Ishikawa (cell line): Measurements from ENCODE around the gene GALNT7.

ENCODE experiments used
- CEBPB ChIP-seq: IDR thresholded peaks from 2 replicates; pipeline ENCODE4 v1.6.1; 2012
- CREB1 ChIP-seq: IDR thresholded peaks from 2 replicates; pipeline ENCODE4 v1.6.1; 2012; ENCODE audit warnings: low read depth
- EGR1 ChIP-seq: IDR thresholded peaks from 2 replicates; pipeline ENCODE4 v1.6.1; 2012
- EP300 ChIP-seq: IDR thresholded peaks from 2 replicates; pipeline ENCODE4 v1.6.1; 2012; ENCODE audit warnings: borderline replicate concordance
- FOXM1 ChIP-seq: IDR thresholded peaks from 2 replicates; pipeline ENCODE4 v1.6.1; 2012; ENCODE audit warnings: low read depth, borderline replicate concordance
- MAX ChIP-seq: IDR thresholded peaks from 2 replicates; pipeline ENCODE4 v1.6.1; 2012
- NFIC ChIP-seq: IDR thresholded peaks from 2 replicates; pipeline ENCODE4 v1.6.1; 2012
- RAD21 ChIP-seq: IDR thresholded peaks from 2 replicates; pipeline ENCODE4 v1.6.1; 2012; ENCODE audit warnings: low read depth
- REST ChIP-seq: IDR thresholded peaks from 2 replicates; pipeline ENCODE4 v1.6.1; 2012; ENCODE audit warnings: low read depth, mild to moderate bottlenecking
- TAF1 ChIP-seq: IDR thresholded peaks from 2 replicates; pipeline ENCODE4 v1.6.1; 2012; ENCODE audit warnings: low read depth, mild to moderate bottlenecking
- TCF12 ChIP-seq: IDR thresholded peaks from 2 replicates; pipeline ENCODE4 v1.6.1; 2012; ENCODE audit warnings: low read depth
- TEAD4 ChIP-seq: IDR thresholded peaks from 2 replicates; pipeline ENCODE4 v1.6.1; 2012
- USF1 ChIP-seq: IDR thresholded peaks from 2 replicates; pipeline ENCODE4 v1.6.1; 2012
- YY1 ChIP-seq: IDR thresholded peaks from 2 replicates; pipeline ENCODE4 v1.6.1; 2012; ENCODE audit warnings: low read depth
- ZBTB7A ChIP-seq: IDR thresholded peaks from 2 replicates; pipeline ENCODE4 v1.6.1; 2012; ENCODE audit warnings: low read depth

GALNT7 gene

GRCh38 chr4:173328236-173328901, 159.8 kb downstream of the GALNT7 start:
- TF ChIP-seq TCF12 (no peak), TEAD4 (no peak), NFIC (no peak), EP300 (no peak), RAD21 (no peak), FOXM1 (no peak), USF1 (no peak)

GRCh38 chr4:173330590-173330989, 162.0 kb downstream of the GALNT7 start:
- TF ChIP-seq EP300 = no peak
- no peak for TF ChIP-seq TCF12
- no peak for TF ChIP-seq MAX
- no peak for TF ChIP-seq CREB1
- TF ChIP-seq REST = no peak
- no peak for TF ChIP-seq USF1
- no peak for TF ChIP-seq CEBPB
- no peak for TF ChIP-seq YY1
- TF ChIP-seq EGR1 = no peak
- TF ChIP-seq NFIC = no peak
- no peak for TF ChIP-seq ZBTB7A
- TF ChIP-seq FOXM1 = no peak
- TF ChIP-seq TEAD4 = no peak
- no peak for TF ChIP-seq TAF1
- no peak for TF ChIP-seq RAD21

GRCh38 chr4:173332021-173332487, 163.4 kb downstream of the GALNT7 start:
- TF ChIP-seq CREB1 (no peak), REST (no peak), TCF12 (no peak), YY1 (no peak), TEAD4 (no peak), RAD21 (no peak), CEBPB (no peak), NFIC (no peak), TAF1 (no peak)

- TF ChIP-seq FOXM1 (no peak), CEBPB (no peak), YY1 (no peak)
Measured at GRCh38 chr4:173332963-173333657, 164.5 kb downstream of the GALNT7 start.

GRCh38 chr4:173333658-173334084, 165.1 kb downstream of the GALNT7 start:
- no peak for TF ChIP-seq EP300
- TF ChIP-seq EGR1 = peak; percentile 51; the same call in 1 of the 2 replicates

GRCh38 chr4:173334085-173334890, 165.7 kb downstream of the GALNT7 start, which contains the start of gene HMGB2:
Gene HMGB2 (minus strand): TSS chr4:173334358. CDS start chr4:173333649, 709 bp downstream.
- TF ChIP-seq USF1 (peak; percentile 61; the same call in 1 of the 2 replicates), REST (no peak), FOXM1 (peak; percentile 99), NFIC (no peak; the same call in 1 of the 2 replicates), TCF12 (no peak; the same call in 1 of the 2 replicates), YY1 (peak; percentile 30; the same call in 1 of the 2 replicates), ZBTB7A (no peak), CREB1 (peak; percentile 33; the same call in 1 of the 2 replicates), TAF1 (peak; percentile 89), MAX (peak; percentile 73), TEAD4 (peak; percentile 69), CEBPB (peak; percentile 85)
